A673 (cell line): ENCODE data around the gene NCCRP1. TPM values are rescaled to one million over a fixed set of nuclear protein-coding genes. Genes with fewer than 3 reads are reported as not detected.

Experiments
- BruUV-seq: library from RNA; stranded (reverse); fragments of 400-500 nt; replicated peaks from 2 replicates; lab custom pipeline; 2021; lab: Mats Ljungman, UMichigan
- CTCF ChIA-PET: fragments of 300-600 bp; sonication (Branson Sonifier 250); formaldehyde crosslinking; loops from one replicate; lab custom pipeline; 2022; ENCODE audit warnings: antibody characterized with exemption; lab: Charles Lee
- POLR2A ChIA-PET: fragments of 300-600 bp; sonication (Branson Sonifier 250); formaldehyde crosslinking; loops from one replicate; lab custom pipeline; 2022; ENCODE audit warnings: antibody characterized with exemption; ENCODE audit not compliant: low non-redundant PET; lab: Charles Lee
- DNase-seq: peaks from one replicate; pipeline ENCODE4 v3.0.0-alpha.2; 2015; ENCODE audit warnings: low spot score
- H3K27ac ChIP-seq: fragments of 200-600 bp; sonication (generic); 2 replicates; pipeline ENCODE4 v1.5.1; 2016; ENCODE audit warnings: mixed run types, low read depth, mild to moderate bottlenecking, mixed read lengths, antibody characterized with exemption, low read length; ENCODE audit not compliant: poor library complexity, severe bottlenecking
- H3K27me3 ChIP-seq: fragments of 200-600 bp; sonication (generic); replicated peaks from 2 replicates; pipeline ENCODE4 v1.6.1; 2017; ENCODE audit warnings: mixed run types, low read depth, mild to moderate bottlenecking, mixed read lengths, antibody characterized with exemption, low read length; ENCODE audit not compliant: insufficient read depth, poor library complexity
- H3K36me3 ChIP-seq: fragments of 200-600 bp; sonication (generic); 2 replicates; pipeline ENCODE4 v1.6.1; 2016; ENCODE audit warnings: mixed run types, mild to moderate bottlenecking, mixed read lengths, antibody characterized with exemption, low read length; ENCODE audit not compliant: insufficient read depth, poor library complexity, severe bottlenecking
- H3K4me1 ChIP-seq: fragments of 200-600 bp; sonication (generic); 2 replicates; pipeline ENCODE4 v1.6.1; 2017; ENCODE audit warnings: mixed run types, mild to moderate bottlenecking, mixed read lengths, antibody characterized with exemption, low read length; ENCODE audit not compliant: insufficient read depth, poor library complexity, severe bottlenecking
- H3K4me3 ChIP-seq: fragments of 200-600 bp; sonication (generic); 2 replicates; pipeline ENCODE4 v1.5.1; 2016; ENCODE audit warnings: low read depth, mixed run types, mild to moderate bottlenecking, mixed read lengths, low read length; ENCODE audit not compliant: poor library complexity, severe bottlenecking
- H3K9me3 ChIP-seq: fragments of 200-600 bp; sonication (generic); 2 replicates; pipeline ENCODE4 v1.6.1; 2016; ENCODE audit warnings: mixed run types, low read depth, mild to moderate bottlenecking, mixed read lengths, antibody characterized with exemption, low read length; ENCODE audit not compliant: poor library complexity, severe bottlenecking
- EZH2 ChIP-seq: fragments of 200-600 bp; sonication (generic); IDR thresholded peaks from 2 replicates; pipeline ENCODE4 v1.6.1; 2017; ENCODE audit warnings: borderline replicate concordance, low read depth, mild to moderate bottlenecking, mixed read lengths, antibody characterized with exemption, low read length; ENCODE audit not compliant: poor library complexity, severe bottlenecking
- intact Hi-C: fragments of 100-400 bp; cut with micrococcal nuclease; formaldehyde crosslinking; loops from one replicate; pipeline ENCODE4 v1.10.0; 2022; ENCODE audit not compliant: unreplicated experiment
- total RNA-seq: library from RNA; stranded (reverse); gene quantifications from 2 replicates; pipeline ENCODE4 v1.2.3, GENCODE V29; 2021
- TF ChIP-seq, protein P1 (sequence below): fragments of 300-800, 200-600 bp; sonication (generic); conservative IDR thresholded peaks from 2 replicates; pipeline ENCODE4 v1.5.1; 2017; ENCODE audit warnings: low read depth, mild to moderate bottlenecking, antibody characterized with exemption, low read length, moderate library complexity, mixed read lengths

Gene NCCRP1
- total RNA-seq, 1 experiment from 2014 or later: not detected

DNA sequence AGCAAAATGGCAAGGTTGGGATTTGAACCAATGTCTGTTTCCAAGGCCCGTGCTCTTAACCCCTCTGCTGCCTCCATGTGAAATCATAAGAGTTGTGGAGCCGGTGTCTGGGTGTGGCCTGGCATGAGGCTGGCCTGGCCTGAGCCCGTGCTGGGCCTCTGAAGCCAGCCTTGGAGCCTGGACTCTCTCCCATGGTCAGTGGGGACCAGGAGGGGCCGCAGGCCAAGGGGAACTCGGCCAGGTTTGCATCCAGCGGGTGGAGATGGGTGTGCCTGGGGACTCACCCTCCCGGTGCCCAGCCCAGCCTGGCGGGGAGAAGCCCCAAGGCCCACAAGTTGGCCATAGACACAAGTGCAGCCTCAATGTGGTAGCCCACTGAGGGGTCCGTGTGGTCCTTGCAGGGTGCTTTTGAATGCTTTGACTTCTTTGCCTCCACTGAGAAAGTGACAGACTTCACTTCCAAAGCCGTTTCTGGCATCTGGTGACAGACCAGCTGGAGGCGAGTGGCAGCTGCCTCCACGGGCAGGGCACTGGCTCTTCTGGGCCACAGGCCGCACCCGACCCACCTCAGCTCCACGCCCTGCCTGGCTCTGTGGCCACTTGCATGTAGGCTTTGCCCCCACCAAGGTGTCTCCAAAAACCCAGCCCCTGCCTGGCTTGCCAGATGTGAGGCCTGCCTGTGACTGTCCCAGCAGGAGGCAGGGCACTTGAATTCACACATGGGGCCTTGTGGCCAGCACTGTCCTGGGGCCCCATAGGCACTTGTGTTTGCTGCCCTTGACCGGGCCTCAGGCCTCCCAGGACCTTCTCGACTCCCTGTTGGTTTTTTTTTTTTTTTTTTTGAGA, 26.2 kb upstream of the NCCRP1 start:
- no TSS peak for BruUV-seq
- DNase-seq: no peak
- Histone ChIP-seq H3K36me3 (peaks cover 9% of the 10 kb centered on the region), H3K27ac (no peak overlapping the region), H3K4me3 (no peak overlapping the region), H3K27me3 (no peaks in the 10 kb centered on the region), H3K9me3 (no peaks in the 10 kb centered on the region), H3K4me1 (no peaks in the 10 kb centered on the region)
- POLR2A ChIA-PET: no interaction called here
- CTCF ChIA-PET: no interaction called here
- TF ChIP-seq, protein P1, sequence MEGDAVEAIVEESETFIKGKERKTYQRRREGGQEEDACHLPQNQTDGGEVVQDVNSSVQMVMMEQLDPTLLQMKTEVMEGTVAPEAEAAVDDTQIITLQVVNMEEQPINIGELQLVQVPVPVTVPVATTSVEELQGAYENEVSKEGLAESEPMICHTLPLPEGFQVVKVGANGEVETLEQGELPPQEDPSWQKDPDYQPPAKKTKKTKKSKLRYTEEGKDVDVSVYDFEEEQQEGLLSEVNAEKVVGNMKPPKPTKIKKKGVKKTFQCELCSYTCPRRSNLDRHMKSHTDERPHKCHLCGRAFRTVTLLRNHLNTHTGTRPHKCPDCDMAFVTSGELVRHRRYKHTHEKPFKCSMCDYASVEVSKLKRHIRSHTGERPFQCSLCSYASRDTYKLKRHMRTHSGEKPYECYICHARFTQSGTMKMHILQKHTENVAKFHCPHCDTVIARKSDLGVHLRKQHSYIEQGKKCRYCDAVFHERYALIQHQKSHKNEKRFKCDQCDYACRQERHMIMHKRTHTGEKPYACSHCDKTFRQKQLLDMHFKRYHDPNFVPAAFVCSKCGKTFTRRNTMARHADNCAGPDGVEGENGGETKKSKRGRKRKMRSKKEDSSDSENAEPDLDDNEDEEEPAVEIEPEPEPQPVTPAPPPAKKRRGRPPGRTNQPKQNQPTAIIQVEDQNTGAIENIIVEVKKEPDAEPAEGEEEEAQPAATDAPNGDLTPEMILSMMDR: no peak
- no peak for TF ChIP-seq EZH2
- intact Hi-C loops: no loop called here

DNA sequence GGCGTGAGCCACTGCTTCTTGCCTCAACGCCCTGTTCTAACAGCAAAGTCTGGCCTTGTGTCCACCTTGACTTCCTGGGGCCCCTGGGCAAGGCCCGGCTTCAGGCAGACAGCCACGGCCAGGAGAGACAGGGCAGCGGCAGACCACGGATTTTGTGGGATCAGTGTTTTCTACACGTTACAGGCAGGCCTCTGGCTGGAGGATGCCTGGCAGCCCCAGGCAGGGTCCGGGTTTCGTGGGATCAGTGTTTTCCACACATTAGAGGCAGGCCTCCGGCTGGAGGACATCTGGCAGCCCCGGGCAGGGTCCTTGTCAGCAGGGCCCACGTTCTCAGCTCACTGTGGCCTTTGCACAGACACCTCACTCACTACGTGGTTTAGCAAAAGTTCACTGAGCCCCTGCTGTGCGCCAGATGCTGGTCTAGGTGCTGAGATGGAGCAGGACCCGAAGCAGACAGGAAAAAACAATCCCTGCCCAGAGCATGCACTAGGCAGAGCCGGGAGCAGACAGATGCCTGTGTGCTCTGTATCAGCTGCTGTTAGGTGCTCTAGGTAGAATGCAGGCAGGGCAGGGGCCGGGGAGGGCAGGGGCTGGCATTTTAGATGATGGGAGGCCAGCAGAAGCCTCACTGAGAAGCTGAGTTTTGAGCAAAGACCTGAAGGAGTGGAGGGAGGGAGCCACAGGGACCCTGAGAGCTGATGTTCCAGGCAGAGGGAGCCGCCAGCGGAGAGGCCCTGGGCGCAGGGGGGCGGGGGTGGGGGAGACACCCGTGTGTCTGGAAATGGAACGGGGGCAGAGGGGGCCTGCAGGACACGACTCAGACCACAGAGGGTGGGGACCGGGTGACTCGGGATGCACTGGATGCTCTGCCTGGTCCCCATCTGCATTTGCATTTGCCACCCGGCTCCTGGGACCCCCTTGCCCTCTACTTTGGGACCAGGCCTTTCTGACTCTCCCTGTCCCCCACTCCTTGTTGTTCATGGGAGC, 25.0 kb upstream of the NCCRP1 start:
- TF ChIP-seq, protein P1: no peak
- no peak for TF ChIP-seq EZH2
- BruUV-seq: no TSS peak
- no peak for DNase-seq
- no peaks in the 10 kb centered on the region for H3K9me3 ChIP-seq
- ChIA-PET CTCF (no interaction called here), POLR2A (no interaction called here)
- no peak overlapping the region for H3K27ac ChIP-seq
- peaks cover 12% of the 10 kb centered on the region for H3K36me3 ChIP-seq
- H3K4me3 ChIP-seq: no peak overlapping the region
- H3K27me3 ChIP-seq: no peaks in the 10 kb centered on the region
- intact Hi-C loops: no loop called here
- no peaks in the 10 kb centered on the region for H3K4me1 ChIP-seq

DNA sequence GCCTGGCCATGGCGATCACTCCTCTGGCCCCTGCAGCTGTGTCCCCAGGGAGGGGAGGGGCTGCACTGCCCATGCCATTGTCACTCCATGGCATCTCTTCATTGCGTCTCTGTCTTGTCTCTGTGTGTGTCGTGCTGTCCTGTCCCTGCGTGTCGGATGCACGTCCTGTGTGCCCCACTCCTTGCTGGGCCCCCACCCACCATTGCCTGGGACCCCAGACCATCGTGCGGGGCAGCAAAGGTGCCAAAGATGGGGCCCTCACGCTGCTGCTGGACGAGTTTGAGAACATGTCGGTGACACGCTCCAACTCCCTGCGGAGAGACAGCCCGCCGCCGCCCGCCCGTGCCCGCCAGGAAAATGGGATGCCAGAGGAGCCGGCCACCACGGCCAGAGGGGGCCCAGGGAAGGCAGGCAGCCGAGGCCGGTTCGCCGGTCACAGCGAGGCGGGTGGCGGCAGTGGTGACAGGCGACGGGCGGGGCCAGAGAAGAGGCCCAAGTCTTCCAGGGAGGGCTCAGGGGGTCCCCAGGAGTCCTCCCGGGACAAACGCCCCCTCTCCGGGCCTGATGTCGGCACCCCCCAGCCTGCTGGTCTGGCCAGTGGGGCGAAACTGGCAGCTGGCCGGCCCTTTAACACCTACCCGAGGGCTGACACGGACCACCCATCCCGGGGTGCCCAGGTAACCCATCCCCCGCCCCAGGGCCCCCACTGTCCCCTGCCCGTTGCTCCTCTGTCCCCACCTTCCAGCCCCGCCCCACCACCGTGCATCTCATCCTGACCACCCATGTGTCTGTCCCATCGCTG, 23.9 kb upstream of the NCCRP1 start:
- Histone ChIP-seq H3K27ac (no peak overlapping the region), H3K9me3 (no peaks in the 10 kb centered on the region), H3K27me3 (no peaks in the 10 kb centered on the region), H3K4me3 (no peak overlapping the region), H3K36me3 (peaks cover 16% of the 10 kb centered on the region), H3K4me1 (no peaks in the 10 kb centered on the region)
- TF ChIP-seq, protein P1: no peak
- no peak for TF ChIP-seq EZH2
- TSS peak; percentile 49 for BruUV-seq
- ChIA-PET CTCF (interaction anchor here (0.6 kb wide), 1 partner anchor 247 kb away, joined by 5 read pairs; no protein-coding TSS in a partner anchor), POLR2A (no interaction called here)
- intact Hi-C loops: no loop called here
- DNase-seq: no peak
